T-helper 2 cell (primary cell): ENCODE data around the gene FOXG1.

Source experiments
- DNase-seq, 5 experiments: peaks; one replicate each; pipeline versions ENCODE4 v3.0.0 to v3.0.0-alpha.2; 2012 to 2022

FOXG1 gene

GRCh38 chr14:28762303-28762954, 4.2 kb upstream of the FOXG1 start:
- no peak for DNase-seq

- DNase-seq, result no peak
Measured at GRCh38 chr14:28762955-28763326, 3.6 kb upstream of the FOXG1 start.

GRCh38 chr14:28763751-28764256, 2.8 kb upstream of the FOXG1 start:
- no peak for DNase-seq

GRCh38 chr14:28764257-28765160, 2.1 kb upstream of the FOXG1 start:
- no peak for DNase-seq

- no peak for DNase-seq
Measured at GRCh38 chr14:28765169-28765830, 1.3 kb upstream of the FOXG1 start.

GRCh38 chr14:28765831-28766468, 637 bp upstream of the FOXG1 start:
- no peak for DNase-seq

GRCh38 chr14:28767030-28767852, 654 bp downstream of the FOXG1 start:
- no peak for DNase-seq

GRCh38 chr14:28767853-28768741, 1.5 kb downstream of the FOXG1 start:
- peak in 1 of 5 experiments; percentile 18 for DNase-seq

- DNase-seq, result no peak
Measured at GRCh38 chr14:28769276-28769880, 2.8 kb downstream of the FOXG1 start.

- no peak for DNase-seq
Measured at GRCh38 chr14:28770061-28770460, 3.5 kb downstream of the FOXG1 start.

GRCh38 chr14:28770630-28771029, 4.0 kb downstream of the FOXG1 start:
- DNase-seq, result no peak

GRCh38 chr14:28771168-28771567, 4.6 kb downstream of the FOXG1 start:
- DNase-seq, result no peak

GRCh38 chr14:28772613-28773012, 6.0 kb downstream of the FOXG1 start:
- DNase-seq, result no peak

- no peak for DNase-seq
Measured at GRCh38 chr14:28773176-28773575, 6.6 kb downstream of the FOXG1 start.

- no peak for DNase-seq
Measured at GRCh38 chr14:28773861-28774691, 7.5 kb downstream of the FOXG1 start.

GRCh38 chr14:28774764-28775735, 8.5 kb downstream of the FOXG1 start:
- no peak for DNase-seq

GRCh38 chr14:28776482-28777266, 10.1 kb downstream of the FOXG1 start:
- no peak for DNase-seq
